ENCODE data around the gene C3orf20. TPM values are rescaled to one million over a fixed set of nuclear protein-coding genes. Genes with fewer than 3 reads are reported as not detected.
"Not testable (repeated sequence)": the region's sequence is repeated elsewhere in the genome, so short reads cannot be mapped to it uniquely, and the experiment has no call there.

The C3orf20 gene
- total RNA-seq, 4 donors from 2014 or later = not detected

- H3K27ac ChIP-seq = no peak overlapping the region
- no peak for TF ChIP-seq EP300 (IDR thresholded peaks at IDR 0.05)
- TF ChIP-seq POLR2A (IDR thresholded peaks at IDR 0.05) = no peak
- TF ChIP-seq CTCF (IDR thresholded peaks at IDR 0.05) = no peak
- no peaks in the 10 kb centered on the region for H3K36me3 ChIP-seq
- 61% methylated on average over 6 of the region's 6 CpGs for WGBS, 2 donors
- H3K27me3 ChIP-seq = no peaks in the 10 kb centered on the region
- DNase-seq (ENCODE audit: low spot score in 2 of 2) = no peak
- no peaks in the 10 kb centered on the region for H3K4me1 ChIP-seq
- peaks cover 0 to 21% (median 0%) of the 10 kb centered on the region in 4 donors for H3K9me3 ChIP-seq
- H3K4me3 ChIP-seq = no peak overlapping the region
Measured at GRCh38 chr3:14744556-14744955, 69.6 kb downstream of the C3orf20 start.

GRCh38 chr3:14750650-14751049 is 75.7 kb downstream of the C3orf20 start:
- TF ChIP-seq EP300 (IDR thresholded peaks at IDR 0.05) (no peak), POLR2A (IDR thresholded peaks at IDR 0.05) (no peak), CTCF (IDR thresholded peaks at IDR 0.05) (no peak)
- WGBS, 2 donors = 80 to 96% methylated on average over 1 of the region's 1 CpG
- peaks cover 0 to 36% (median 3%) of the 10 kb centered on the region in 4 donors for H3K9me3 ChIP-seq
- H3K4me1 ChIP-seq = no peaks in the 10 kb centered on the region
- H3K4me3 ChIP-seq = no peak overlapping the region
- H3K27ac ChIP-seq = no peak overlapping the region
- DNase-seq (ENCODE audit: low spot score in 2 of 2) = no peak
- no peaks in the 10 kb centered on the region for H3K36me3 ChIP-seq
- H3K27me3 ChIP-seq = no peaks in the 10 kb centered on the region

DNA sequence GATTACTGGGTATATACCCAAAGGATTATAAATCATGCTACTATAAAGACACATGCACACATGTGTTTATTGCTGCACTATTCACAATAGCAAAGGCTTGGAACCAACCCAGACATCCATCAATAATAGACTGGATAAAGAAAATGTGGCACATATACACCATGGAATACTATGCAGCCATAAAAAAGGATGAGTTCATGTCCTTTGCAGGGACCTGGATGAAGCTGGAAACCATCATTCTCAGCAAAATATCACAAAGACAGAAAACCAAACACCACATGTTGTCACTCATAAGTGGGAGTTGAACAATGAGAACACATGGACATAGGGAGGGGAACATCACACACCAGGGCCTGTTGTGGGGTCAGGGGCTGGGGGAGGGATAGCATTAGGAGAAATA is 78.0 kb downstream of the C3orf20 start:
- H3K36me3 ChIP-seq; H3K4me3 ChIP-seq; H3K27ac ChIP-seq; DNase-seq (ENCODE audit: low spot score in 2 of 2); H3K27me3 ChIP-seq; H3K4me1 ChIP-seq: not testable (repeated sequence)
- peaks cover 0 to 36% (median 3%) of the 10 kb centered on the region in 4 donors for H3K9me3 ChIP-seq

DNA sequence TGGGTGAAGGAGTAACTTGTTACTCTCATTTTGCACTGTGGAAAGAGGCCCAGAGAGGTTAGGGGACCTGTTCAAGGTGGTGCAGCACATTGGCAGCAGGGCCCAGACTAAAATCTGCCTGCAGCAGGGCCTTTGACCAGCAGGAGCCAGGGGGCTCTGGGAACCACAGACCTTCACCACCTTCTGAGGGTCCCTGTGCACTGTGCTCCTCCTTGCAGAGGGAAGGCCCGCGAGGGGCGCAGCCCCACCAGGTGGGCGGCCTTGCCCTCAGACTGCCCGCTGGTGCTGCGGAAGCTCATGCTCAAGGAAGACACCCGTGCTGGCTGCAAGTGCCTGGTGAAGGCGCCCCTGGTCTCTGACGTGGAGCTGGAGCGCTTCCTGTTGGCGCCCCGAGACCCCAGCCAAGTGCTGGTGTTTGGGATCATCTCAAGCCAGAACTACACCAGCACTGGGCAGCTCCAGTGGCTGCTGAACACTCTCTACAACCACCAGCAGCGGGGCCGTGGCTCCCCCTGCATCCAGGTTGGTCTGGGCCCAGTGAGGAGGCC is 82.3 kb downstream of the C3orf20 start:
- H3K4me3 ChIP-seq = no peak overlapping the region
- H3K4me1 ChIP-seq = no peaks in the 10 kb centered on the region
- no peak overlapping the region for H3K27ac ChIP-seq
- H3K9me3 ChIP-seq = peaks cover 0 to 4% (median 0%) of the 10 kb centered on the region in 4 donors
- no peaks in the 10 kb centered on the region for H3K27me3 ChIP-seq
- H3K36me3 ChIP-seq = no peaks in the 10 kb centered on the region
- WGBS, 2 donors = 85 to 96% methylated on average over 4 to 12 of the region's 14 CpGs
- TF ChIP-seq EP300 (IDR thresholded peaks at IDR 0.05) = no peak
- TF ChIP-seq POLR2A (IDR thresholded peaks at IDR 0.05) = no peak
- TF ChIP-seq CTCF (IDR thresholded peaks at IDR 0.05) = no peak
- no peak for DNase-seq (ENCODE audit: low spot score in 2 of 2)

DNA sequence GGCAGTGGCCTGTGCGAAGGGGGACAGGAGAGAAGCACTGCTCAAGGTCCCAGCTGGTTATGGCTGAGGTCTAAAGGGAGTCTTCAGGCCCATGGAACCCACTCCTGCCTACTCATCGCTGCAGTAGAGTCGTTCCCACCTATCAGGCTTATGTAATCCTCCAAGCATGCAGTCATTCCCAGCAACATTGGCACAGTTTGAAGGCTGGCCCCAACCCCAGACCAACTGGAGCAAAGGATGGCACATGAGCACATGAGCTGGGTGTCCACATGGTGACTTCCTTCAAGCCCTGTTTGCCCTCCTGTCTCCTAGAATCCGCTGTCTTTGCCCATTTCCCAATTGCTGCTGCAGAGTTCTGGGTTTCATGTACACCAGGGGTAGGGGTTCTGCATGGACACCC is 83.4 kb downstream of the C3orf20 start:
- Histone ChIP-seq H3K4me3 (no peak overlapping the region), H3K27ac (no peak overlapping the region), H3K9me3 (no peaks in the 10 kb centered on the region), H3K27me3 (no peaks in the 10 kb centered on the region), H3K36me3 (no peaks in the 10 kb centered on the region), H3K4me1 (no peaks in the 10 kb centered on the region)
- TF ChIP-seq POLR2A (IDR thresholded peaks at IDR 0.05) = no peak
- TF ChIP-seq CTCF (IDR thresholded peaks at IDR 0.05) = no peak
- TF ChIP-seq EP300 (IDR thresholded peaks at IDR 0.05) = no peak
- DNase-seq (ENCODE audit: low spot score in 2 of 2) = no peak
- WGBS, 2 donors = 78 to 88% methylated on average over 4 of the region's 4 CpGs

GRCh38 chr3:14758959-14759358 is 84.0 kb downstream of the C3orf20 start:
- H3K4me1 ChIP-seq = no peaks in the 10 kb centered on the region
- no peaks in the 10 kb centered on the region for H3K27me3 ChIP-seq
- H3K36me3 ChIP-seq = no peaks in the 10 kb centered on the region
- 86% methylated on average over 3 of the region's 3 CpGs for WGBS, 2 donors
- no peaks in the 10 kb centered on the region for H3K9me3 ChIP-seq
- no peak overlapping the region for H3K27ac ChIP-seq
- TF ChIP-seq POLR2A (IDR thresholded peaks at IDR 0.05) (no peak), CTCF (IDR thresholded peaks at IDR 0.05) (no peak), EP300 (IDR thresholded peaks at IDR 0.05) (no peak)
- DNase-seq (ENCODE audit: low spot score in 2 of 2) = no peak
- no peak overlapping the region for H3K4me3 ChIP-seq

Measured in tibial nerve (tissue), 4 donors.